Stimulated activated memory B cell treated with anti-CD40 and anti-IgM and Interleukin-4, amounts not matched to agents 10 μg/mL and 1 μg/mL and 100 μg/mL, for 72 hours (primary cell): Measurements from ENCODE around the gene DNAJC7.
A peak's percentile ranks its signal among the peaks of the same experiment; 100 is the strongest.

Experiments
- ATAC-seq: fragments of 150-1000 bp; cut with Tn5 transposase; 2 replicates; pipeline ENCODE4 v1.10.0; 2021
- H3K27ac Mint-ChIP-seq: one replicate; pipeline ENCODE4 v1.8.0; 2022; ENCODE audit warnings: mild to moderate bottlenecking, mixed read lengths
- H3K27me3 Mint-ChIP-seq: one replicate; pipeline ENCODE4 v1.8.0; 2022; ENCODE audit warnings: mixed read lengths
- H3K36me3 Mint-ChIP-seq: one replicate; pipeline ENCODE4 v1.8.0; 2022; ENCODE audit warnings: mixed read lengths
- H3K4me1 Mint-ChIP-seq: one replicate; pipeline ENCODE4 v1.8.0; 2022; ENCODE audit warnings: mixed read lengths
- H3K4me3 Mint-ChIP-seq: one replicate; pipeline ENCODE4 v1.8.0; 2022; ENCODE audit warnings: mild to moderate bottlenecking, moderate library complexity, mixed read lengths
- H3K9me3 Mint-ChIP-seq: one replicate; pipeline ENCODE4 v1.8.0; 2022; ENCODE audit warnings: mixed read lengths

DNAJC7 gene

GRCh38 chr17:42009170-42009569 is 8.1 kb downstream of the DNAJC7 start:
- Mint-ChIP-seq H3K27me3 (no peaks in the 10 kb centered on the region), H3K4me1 (peaks cover 63% of the 10 kb centered on the region), H3K4me3 (no peak overlapping the region), H3K9me3 (no peaks in the 10 kb centered on the region), H3K36me3 (peaks cover 14% of the 10 kb centered on the region), H3K27ac (no peak overlapping the region)
- ATAC-seq = no peak

DNA sequence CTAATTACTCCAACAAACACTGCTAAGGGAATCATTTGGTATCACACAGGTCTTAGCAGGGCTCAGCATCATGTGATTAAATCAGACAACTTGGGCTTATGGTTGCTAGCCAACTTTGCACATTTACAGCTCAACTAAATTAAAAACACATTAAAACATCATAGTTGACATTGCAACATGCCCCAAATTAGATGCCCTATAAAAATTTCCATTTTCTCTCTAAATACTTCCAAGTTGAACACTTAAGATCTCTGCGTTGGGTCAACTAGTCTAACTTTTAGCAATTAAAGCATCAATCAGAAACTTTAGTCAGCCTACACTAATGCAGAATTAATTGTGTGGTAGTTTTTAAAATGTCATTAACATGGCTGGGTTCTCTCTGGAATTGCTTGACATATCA is 12.1 kb downstream of the DNAJC7 start:
- H3K9me3 Mint-ChIP-seq = no peaks in the 10 kb centered on the region
- H3K27me3 Mint-ChIP-seq = no peaks in the 10 kb centered on the region
- peaks cover 35% of the 10 kb centered on the region for H3K36me3 Mint-ChIP-seq
- peaks cover 27% of the 10 kb centered on the region for H3K4me1 Mint-ChIP-seq
- no peak overlapping the region for H3K27ac Mint-ChIP-seq
- ATAC-seq = no peak
- no peak overlapping the region for H3K4me3 Mint-ChIP-seq

- no peaks in the 10 kb centered on the region for H3K9me3 Mint-ChIP-seq
- no peak overlapping the region for H3K4me3 Mint-ChIP-seq
- no peak overlapping the region for H3K27ac Mint-ChIP-seq
- ATAC-seq = no peak
- H3K36me3 Mint-ChIP-seq = peaks cover 40% of the 10 kb centered on the region
- no peaks in the 10 kb centered on the region for H3K27me3 Mint-ChIP-seq
- H3K4me1 Mint-ChIP-seq = peaks cover 13% of the 10 kb centered on the region
Measured at GRCh38 chr17:42002792-42003301, 14.4 kb downstream of the DNAJC7 start.

- H3K27me3 Mint-ChIP-seq = no peaks in the 10 kb centered on the region
- ATAC-seq = no peak
- peaks cover 39% of the 10 kb centered on the region for H3K36me3 Mint-ChIP-seq
- H3K27ac Mint-ChIP-seq = no peak overlapping the region
- H3K4me1 Mint-ChIP-seq = peaks cover 12% of the 10 kb centered on the region
- no peak overlapping the region for H3K4me3 Mint-ChIP-seq
- H3K9me3 Mint-ChIP-seq = no peaks in the 10 kb centered on the region
Measured at GRCh38 chr17:42002175-42002791, 15.0 kb downstream of the DNAJC7 start.

- Mint-ChIP-seq H3K27me3 (no peaks in the 10 kb centered on the region), H3K4me3 (no peak overlapping the region), H3K27ac (no peak overlapping the region), H3K36me3 (peaks cover 40% of the 10 kb centered on the region), H3K9me3 (no peaks in the 10 kb centered on the region), H3K4me1 (peaks cover 13% of the 10 kb centered on the region)
- no peak for ATAC-seq
Measured at GRCh38 chr17:42001729-42002128, 15.5 kb downstream of the DNAJC7 start.

DNA sequence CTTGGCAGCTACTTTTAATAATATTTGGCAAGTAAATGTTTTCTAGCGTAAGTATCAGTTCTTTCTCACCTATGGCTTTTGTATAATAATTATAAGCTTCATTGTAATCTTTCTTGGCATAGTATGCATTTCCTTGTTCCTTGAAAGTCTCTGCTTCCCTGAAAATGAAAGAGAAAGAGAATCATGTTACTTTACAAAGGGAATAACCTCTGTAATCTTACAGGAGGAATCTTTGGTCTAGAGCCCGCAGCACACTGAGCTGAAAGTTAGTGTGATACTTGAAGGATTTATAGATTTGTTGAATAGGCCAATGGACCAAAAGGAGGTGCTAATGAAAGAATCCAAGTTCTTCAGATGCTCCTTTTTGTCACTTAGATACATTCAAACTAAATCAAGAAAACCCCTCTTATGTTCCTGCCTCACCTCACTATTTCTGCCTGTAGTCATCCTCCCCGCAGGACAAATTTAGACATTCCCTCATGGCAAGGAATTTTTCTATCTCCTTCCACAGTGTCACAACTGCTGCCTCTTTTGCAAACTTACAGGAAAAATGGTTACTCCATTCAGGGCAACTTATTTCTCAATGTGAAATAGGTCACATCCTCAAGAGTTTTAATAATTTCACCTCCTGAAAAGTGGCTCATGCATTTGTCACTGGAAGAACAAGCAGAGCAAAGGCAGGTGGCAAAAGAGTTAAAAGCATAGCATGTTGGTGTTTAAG is 16.7 kb downstream of the DNAJC7 start:
- Mint-ChIP-seq H3K4me3 (no peak overlapping the region), H3K27ac (peak overlapping the region; percentile 52), H3K36me3 (peaks cover 51% of the 10 kb centered on the region), H3K9me3 (no peaks in the 10 kb centered on the region), H3K27me3 (no peaks in the 10 kb centered on the region), H3K4me1 (peaks cover 24% of the 10 kb centered on the region)
- no peak for ATAC-seq

DNA sequence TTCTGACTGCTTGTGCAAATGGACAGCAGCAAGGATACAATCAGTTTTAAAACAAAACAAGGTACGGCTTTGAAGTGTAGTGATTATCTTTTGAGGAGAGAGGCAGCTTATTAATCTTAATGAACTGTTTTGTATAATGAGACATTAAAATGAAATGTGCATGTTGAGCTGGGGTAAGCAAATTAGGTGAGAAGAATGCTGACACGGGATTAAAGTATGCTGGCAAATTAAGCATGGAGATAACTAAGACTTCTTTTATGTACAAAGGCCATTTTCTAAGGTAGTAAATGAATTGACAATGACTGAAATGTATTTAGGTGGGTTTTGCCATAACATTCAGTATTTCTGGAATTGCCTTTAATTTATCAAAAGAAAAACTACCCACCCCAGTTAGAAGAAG is 18.7 kb downstream of the DNAJC7 start:
- Mint-ChIP-seq H3K9me3 (no peaks in the 10 kb centered on the region), H3K4me3 (no peak overlapping the region), H3K36me3 (peaks cover 51% of the 10 kb centered on the region), H3K27me3 (no peaks in the 10 kb centered on the region), H3K4me1 (peaks cover 17% of the 10 kb centered on the region), H3K27ac (peak overlapping the region; percentile 87)
- ATAC-seq = no peak

GRCh38 chr17:41996855-41997164 is 20.4 kb downstream of the DNAJC7 start:
- Mint-ChIP-seq H3K36me3 (peaks cover 47% of the 10 kb centered on the region), H3K27ac (peak overlapping the region; percentile 87), H3K9me3 (no peaks in the 10 kb centered on the region), H3K4me1 (peaks cover 17% of the 10 kb centered on the region), H3K27me3 (no peaks in the 10 kb centered on the region), H3K4me3 (peak overlapping the region; percentile 69)
- ATAC-seq = peak; percentile 26

DNA sequence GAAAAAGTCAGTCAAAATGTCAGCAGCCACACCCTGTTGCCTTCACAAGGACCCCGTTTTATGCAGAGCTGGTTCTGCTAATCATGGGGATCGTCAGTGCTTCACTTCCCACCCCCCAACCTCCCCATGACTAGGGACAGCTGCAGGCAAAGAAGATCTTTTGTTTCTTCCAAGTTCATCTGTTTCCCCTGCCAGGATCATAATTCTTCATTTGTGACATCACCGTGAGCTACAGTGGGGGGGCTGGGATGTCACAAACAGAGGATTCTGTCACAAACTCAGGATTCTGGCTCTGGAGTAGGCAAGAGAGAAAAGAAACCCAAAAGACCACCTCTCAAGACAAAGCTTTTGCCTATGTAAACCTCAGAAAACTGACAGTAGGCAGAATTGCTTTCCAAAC is 24.7 kb downstream of the DNAJC7 start:
- H3K27me3 Mint-ChIP-seq = no peaks in the 10 kb centered on the region
- no peaks in the 10 kb centered on the region for H3K9me3 Mint-ChIP-seq
- ATAC-seq = no peak
- H3K4me3 Mint-ChIP-seq = no peak overlapping the region
- peaks cover 27% of the 10 kb centered on the region for H3K4me1 Mint-ChIP-seq
- H3K36me3 Mint-ChIP-seq = peaks cover 59% of the 10 kb centered on the region
- no peak overlapping the region for H3K27ac Mint-ChIP-seq

DNA sequence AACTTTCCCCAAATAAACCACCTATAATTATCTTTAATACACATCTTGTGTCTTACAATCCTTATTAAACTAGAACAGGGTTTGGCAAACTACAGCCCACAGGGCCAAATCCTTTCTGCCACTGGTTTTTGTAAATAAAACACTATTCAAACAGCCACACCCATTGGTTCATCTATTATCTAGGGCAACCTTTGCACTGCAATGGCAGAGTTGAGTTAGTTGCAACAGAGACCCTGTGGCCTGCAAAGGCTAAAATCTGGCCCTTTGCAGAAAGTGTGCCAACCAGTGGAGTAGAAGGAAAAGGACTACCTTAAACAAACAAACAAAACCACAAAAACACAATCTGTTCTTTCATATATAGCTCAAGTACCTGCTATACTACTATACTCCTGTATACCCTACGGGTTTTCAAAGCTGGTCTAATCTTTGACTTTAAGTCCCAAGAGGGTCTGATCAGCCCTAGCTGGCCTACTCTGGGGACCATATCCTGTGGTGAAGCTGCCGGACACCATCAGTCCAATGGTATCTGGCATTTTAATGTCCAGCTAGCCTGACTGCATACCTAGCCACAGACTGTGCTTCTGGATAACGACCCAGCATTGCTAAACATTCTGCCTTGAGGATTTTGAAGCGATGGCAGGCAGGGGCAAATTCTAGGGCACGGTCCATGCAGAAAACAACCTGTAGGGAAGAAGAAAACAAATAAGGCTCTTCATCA is 27.4 kb downstream of the DNAJC7 start:
- no peak for ATAC-seq
- H3K27ac Mint-ChIP-seq = no peak overlapping the region
- peaks cover 63% of the 10 kb centered on the region for H3K36me3 Mint-ChIP-seq
- H3K9me3 Mint-ChIP-seq = no peaks in the 10 kb centered on the region
- no peaks in the 10 kb centered on the region for H3K27me3 Mint-ChIP-seq
- no peak overlapping the region for H3K4me3 Mint-ChIP-seq
- peaks cover 15% of the 10 kb centered on the region for H3K4me1 Mint-ChIP-seq

- H3K4me1 Mint-ChIP-seq = peaks cover 22% of the 10 kb centered on the region
- no peaks in the 10 kb centered on the region for H3K27me3 Mint-ChIP-seq
- no peak overlapping the region for H3K4me3 Mint-ChIP-seq
- peak overlapping the region; percentile 48 for H3K27ac Mint-ChIP-seq
- ATAC-seq = no peak
- H3K9me3 Mint-ChIP-seq = no peaks in the 10 kb centered on the region
- peaks cover 77% of the 10 kb centered on the region for H3K36me3 Mint-ChIP-seq
Measured at GRCh38 chr17:41988418-41988817, 28.8 kb downstream of the DNAJC7 start.

GRCh38 chr17:41987642-41988041 is 29.6 kb downstream of the DNAJC7 start:
- no peaks in the 10 kb centered on the region for H3K9me3 Mint-ChIP-seq
- H3K4me3 Mint-ChIP-seq = no peak overlapping the region
- peaks cover 22% of the 10 kb centered on the region for H3K4me1 Mint-ChIP-seq
- peak overlapping the region; percentile 44 for H3K27ac Mint-ChIP-seq
- no peaks in the 10 kb centered on the region for H3K27me3 Mint-ChIP-seq
- H3K36me3 Mint-ChIP-seq = peaks cover 72% of the 10 kb centered on the region
- no peak for ATAC-seq

GRCh38 chr17:41986634-41987033 is 30.6 kb downstream of the DNAJC7 start:
- Mint-ChIP-seq H3K4me3 (no peak overlapping the region), H3K27ac (peak overlapping the region; percentile 44), H3K27me3 (no peaks in the 10 kb centered on the region), H3K36me3 (peaks cover 77% of the 10 kb centered on the region), H3K4me1 (peaks cover 27% of the 10 kb centered on the region), H3K9me3 (no peaks in the 10 kb centered on the region)
- no peak for ATAC-seq

- peak overlapping the region; percentile 44 for H3K27ac Mint-ChIP-seq
- ATAC-seq = no peak
- H3K9me3 Mint-ChIP-seq = no peaks in the 10 kb centered on the region
- no peak overlapping the region for H3K4me3 Mint-ChIP-seq
- peaks cover 27% of the 10 kb centered on the region for H3K4me1 Mint-ChIP-seq
- H3K27me3 Mint-ChIP-seq = no peaks in the 10 kb centered on the region
- H3K36me3 Mint-ChIP-seq = peaks cover 77% of the 10 kb centered on the region
Measured at GRCh38 chr17:41985919-41986318, 31.3 kb downstream of the DNAJC7 start.

DNA sequence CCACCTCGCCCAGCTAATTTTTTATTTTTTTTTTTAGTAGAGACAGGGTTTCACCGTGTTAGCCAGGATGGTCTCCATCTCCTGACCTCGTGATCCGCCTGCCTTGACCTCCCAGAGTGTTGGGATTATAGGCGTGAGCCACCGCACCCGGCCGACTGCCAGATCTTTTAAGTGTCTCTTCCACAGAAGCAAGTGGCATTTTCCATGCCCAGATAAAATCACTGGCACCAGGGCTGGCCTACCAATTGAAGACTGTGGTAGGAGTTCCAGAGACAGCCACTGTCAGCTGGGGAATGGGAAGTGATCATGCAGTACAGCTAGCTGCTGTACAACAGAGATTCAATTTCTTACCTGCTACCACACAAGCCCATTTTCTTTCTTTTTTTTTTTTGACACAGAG is 32.8 kb downstream of the DNAJC7 start:
- ATAC-seq = no peak
- Mint-ChIP-seq H3K9me3 (no peaks in the 10 kb centered on the region), H3K27ac (peak overlapping the region; percentile 37), H3K4me3 (no peak overlapping the region), H3K27me3 (no peaks in the 10 kb centered on the region), H3K36me3 (peaks cover 79% of the 10 kb centered on the region), H3K4me1 (peaks cover 27% of the 10 kb centered on the region)
